ENCODE measurements around the gene USP43. TPM values are rescaled to one million over a fixed set of nuclear protein-coding genes. Genes with fewer than 3 reads are reported as not detected.

The USP43 gene
- total and polyA plus RNA-seq, 2 donors (not counting 1 experiment from before 2014, with no cell fraction given), result 0.16 to 0.30 TPM

DNA sequence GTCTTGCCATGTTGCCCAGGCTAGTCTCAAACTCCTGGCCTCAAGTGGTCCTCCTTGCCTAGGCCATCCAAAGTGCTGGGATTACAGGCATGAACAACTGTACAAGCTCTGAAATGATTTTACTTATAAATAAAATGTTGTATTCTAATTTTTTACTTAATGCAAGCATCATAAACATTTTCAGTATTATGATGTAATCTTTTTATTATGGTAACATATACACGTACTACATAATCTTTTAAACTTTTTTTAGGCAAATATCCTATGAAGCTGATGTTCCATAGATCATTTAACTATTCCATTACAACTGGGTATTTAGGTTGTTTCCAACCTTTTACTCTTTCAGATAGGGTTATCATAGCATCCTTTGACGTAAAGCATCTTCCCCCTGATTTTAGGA is 33.8 kb upstream of the USP43 start:
- Mint-ChIP-seq H3K4me1 (no peaks in the 10 kb centered on the region), H3K27me3 (peaks cover 9% of the 10 kb centered on the region), H3K27ac (no peak overlapping the region), H3K4me3 (no peak overlapping the region), H3K9me3 (ENCODE audit: insufficient read depth) (no peaks in the 10 kb centered on the region)
- no peaks in the 10 kb centered on the region for H3K4me1 ChIP-seq (ENCODE audit: control insufficient read depth in 2 of 2, insufficient read depth in 2 of 2, low read length in 2 of 2)
- no peak for DNase-seq
- no peak for TF ChIP-seq EZH2 (IDR thresholded peaks at IDR 0.05; ENCODE audit: borderline replicate concordance, insufficient read depth, low read depth, low read length, poor library complexity, severe bottlenecking)
- TF ChIP-seq, protein P1, sequence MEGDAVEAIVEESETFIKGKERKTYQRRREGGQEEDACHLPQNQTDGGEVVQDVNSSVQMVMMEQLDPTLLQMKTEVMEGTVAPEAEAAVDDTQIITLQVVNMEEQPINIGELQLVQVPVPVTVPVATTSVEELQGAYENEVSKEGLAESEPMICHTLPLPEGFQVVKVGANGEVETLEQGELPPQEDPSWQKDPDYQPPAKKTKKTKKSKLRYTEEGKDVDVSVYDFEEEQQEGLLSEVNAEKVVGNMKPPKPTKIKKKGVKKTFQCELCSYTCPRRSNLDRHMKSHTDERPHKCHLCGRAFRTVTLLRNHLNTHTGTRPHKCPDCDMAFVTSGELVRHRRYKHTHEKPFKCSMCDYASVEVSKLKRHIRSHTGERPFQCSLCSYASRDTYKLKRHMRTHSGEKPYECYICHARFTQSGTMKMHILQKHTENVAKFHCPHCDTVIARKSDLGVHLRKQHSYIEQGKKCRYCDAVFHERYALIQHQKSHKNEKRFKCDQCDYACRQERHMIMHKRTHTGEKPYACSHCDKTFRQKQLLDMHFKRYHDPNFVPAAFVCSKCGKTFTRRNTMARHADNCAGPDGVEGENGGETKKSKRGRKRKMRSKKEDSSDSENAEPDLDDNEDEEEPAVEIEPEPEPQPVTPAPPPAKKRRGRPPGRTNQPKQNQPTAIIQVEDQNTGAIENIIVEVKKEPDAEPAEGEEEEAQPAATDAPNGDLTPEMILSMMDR (IDR thresholded peaks at IDR 0.05), result no peak
- peaks cover 0 to 3% (median 0%) of the 10 kb centered on the region in 3 donors for H3K9me3 ChIP-seq (ENCODE audit: control extremely low read depth in 1 of 3, control insufficient read depth in 2 of 3, insufficient read depth in 1 of 3, low read length in 2 of 3)
- no peaks in the 10 kb centered on the region for H3K79me2 ChIP-seq (ENCODE audit: control insufficient read depth, insufficient read depth, low read length)
- H3K36me3 ChIP-seq (replicated peaks in 1 of 2; ENCODE audit: control extremely low read depth in 1 of 2, control insufficient read depth in 1 of 2, extremely low read depth in 1 of 2, insufficient read depth in 2 of 2, low read length in 1 of 2), result no peaks in the 10 kb centered on the region
- no peak overlapping the region for H3K4me2 ChIP-seq (replicated peaks; ENCODE audit: low read depth, low read length, poor library complexity, severe bottlenecking)
- POLR2A ChIA-PET, result no interaction called here
- H4K20me1 ChIP-seq (ENCODE audit: control insufficient read depth, insufficient read depth, low read length, poor library complexity, severe bottlenecking), result no peaks in the 10 kb centered on the region
- intact Hi-C loops (cut with micrococcal nuclease), result no loop called here
- no peak overlapping the region for H3K27ac ChIP-seq (ENCODE audit: low read length in 2 of 2)
- no peak overlapping the region for H3K4me3 ChIP-seq (ENCODE audit: control extremely low read depth in 1 of 5, extremely low read depth in 1 of 5, insufficient read depth in 1 of 5, low read depth in 2 of 5, low read length in 4 of 5)
- H2AFZ ChIP-seq (ENCODE audit: insufficient read depth, low read depth, low read length, poor library complexity, severe bottlenecking), result no peak overlapping the region
- CTCF ChIA-PET, result no interaction called here
- H3K27me3 ChIP-seq (replicated peaks in 1 of 4; ENCODE audit: control extremely low read depth in 1 of 4, control insufficient read depth in 3 of 4, insufficient read depth in 4 of 4, low read length in 3 of 4), result no peaks in the 10 kb centered on the region
- ATAC-seq (ENCODE audit: low read depth), result no peak
- WGBS (ENCODE audit: insufficient coverage), result no CpG with 5 or more reads among the region's 2 CpGs
- no peak overlapping the region for H3K9ac ChIP-seq (ENCODE audit: low read length)

DNA sequence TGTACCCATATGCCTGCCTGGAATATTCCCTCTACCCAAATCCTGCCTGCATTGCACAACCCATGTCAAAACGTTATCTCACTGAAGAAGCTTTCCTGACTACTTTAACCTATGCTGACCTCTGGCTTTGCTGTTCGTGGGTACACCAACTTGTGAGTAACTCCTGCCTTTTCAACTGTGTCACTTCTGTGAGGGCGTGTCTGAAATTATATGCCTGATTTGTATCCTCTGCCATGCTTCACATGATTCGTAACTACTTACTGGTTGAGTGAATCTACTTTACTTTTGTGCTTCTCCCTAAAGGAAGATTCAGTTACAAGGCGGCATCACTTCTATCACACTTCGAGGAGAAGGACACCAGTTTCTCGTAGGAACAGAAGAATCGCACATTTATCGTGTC is 33.3 kb upstream of the USP43 start:
- Histone ChIP-seq H2AFZ (ENCODE audit: insufficient read depth, low read depth, low read length, poor library complexity, severe bottlenecking) (no peak overlapping the region), H3K9ac (ENCODE audit: low read length) (no peak overlapping the region), H3K36me3 (replicated peaks in 1 of 2; ENCODE audit: control extremely low read depth in 1 of 2, control insufficient read depth in 1 of 2, extremely low read depth in 1 of 2, insufficient read depth in 2 of 2, low read length in 1 of 2) (no peaks in the 10 kb centered on the region), H3K4me3 (ENCODE audit: control extremely low read depth in 1 of 5, extremely low read depth in 1 of 5, insufficient read depth in 1 of 5, low read depth in 2 of 5, low read length in 4 of 5) (no peak overlapping the region), H3K27me3 (replicated peaks in 1 of 4; ENCODE audit: control extremely low read depth in 1 of 4, control insufficient read depth in 3 of 4, insufficient read depth in 4 of 4, low read length in 3 of 4) (no peaks in the 10 kb centered on the region), H3K27ac (ENCODE audit: low read length in 2 of 2) (no peak overlapping the region), H3K4me2 (replicated peaks; ENCODE audit: low read depth, low read length, poor library complexity, severe bottlenecking) (no peak overlapping the region), H4K20me1 (ENCODE audit: control insufficient read depth, insufficient read depth, low read length, poor library complexity, severe bottlenecking) (no peaks in the 10 kb centered on the region), H3K79me2 (ENCODE audit: control insufficient read depth, insufficient read depth, low read length) (no peaks in the 10 kb centered on the region), H3K9me3 (ENCODE audit: control extremely low read depth in 1 of 3, control insufficient read depth in 2 of 3, insufficient read depth in 1 of 3, low read length in 2 of 3) (peaks cover 0 to 3% (median 0%) of the 10 kb centered on the region in 3 donors), H3K4me1 (ENCODE audit: control insufficient read depth in 2 of 2, insufficient read depth in 2 of 2, low read length in 2 of 2) (no peaks in the 10 kb centered on the region)
- ChIA-PET CTCF (no interaction called here), POLR2A (no interaction called here)
- no peak overlapping the region for H3K4me3 Mint-ChIP-seq
- no peak for ATAC-seq (ENCODE audit: low read depth)
- no peak for TF ChIP-seq EZH2 (IDR thresholded peaks at IDR 0.05; ENCODE audit: borderline replicate concordance, insufficient read depth, low read depth, low read length, poor library complexity, severe bottlenecking)
- TF ChIP-seq, protein P1 (IDR thresholded peaks at IDR 0.05), result no peak
- intact Hi-C loops (cut with micrococcal nuclease), result no loop called here
- DNase-seq, result no peak
- H3K27ac Mint-ChIP-seq, result no peak overlapping the region
- H3K9me3 Mint-ChIP-seq (ENCODE audit: insufficient read depth), result no peaks in the 10 kb centered on the region
- peaks cover 9% of the 10 kb centered on the region for H3K27me3 Mint-ChIP-seq
- no peaks in the 10 kb centered on the region for H3K4me1 Mint-ChIP-seq
- WGBS (ENCODE audit: insufficient coverage), result 67% methylated on average over 7 of the region's 9 CpGs
